Measurements from ENCODE around the gene CBLC. TPM values are rescaled to one million over a fixed set of nuclear protein-coding genes. Genes with fewer than 3 reads are reported as not detected.

Gene CBLC
- total RNA-seq, 1 experiment from 2014 or later = 42.3 TPM

DNA sequence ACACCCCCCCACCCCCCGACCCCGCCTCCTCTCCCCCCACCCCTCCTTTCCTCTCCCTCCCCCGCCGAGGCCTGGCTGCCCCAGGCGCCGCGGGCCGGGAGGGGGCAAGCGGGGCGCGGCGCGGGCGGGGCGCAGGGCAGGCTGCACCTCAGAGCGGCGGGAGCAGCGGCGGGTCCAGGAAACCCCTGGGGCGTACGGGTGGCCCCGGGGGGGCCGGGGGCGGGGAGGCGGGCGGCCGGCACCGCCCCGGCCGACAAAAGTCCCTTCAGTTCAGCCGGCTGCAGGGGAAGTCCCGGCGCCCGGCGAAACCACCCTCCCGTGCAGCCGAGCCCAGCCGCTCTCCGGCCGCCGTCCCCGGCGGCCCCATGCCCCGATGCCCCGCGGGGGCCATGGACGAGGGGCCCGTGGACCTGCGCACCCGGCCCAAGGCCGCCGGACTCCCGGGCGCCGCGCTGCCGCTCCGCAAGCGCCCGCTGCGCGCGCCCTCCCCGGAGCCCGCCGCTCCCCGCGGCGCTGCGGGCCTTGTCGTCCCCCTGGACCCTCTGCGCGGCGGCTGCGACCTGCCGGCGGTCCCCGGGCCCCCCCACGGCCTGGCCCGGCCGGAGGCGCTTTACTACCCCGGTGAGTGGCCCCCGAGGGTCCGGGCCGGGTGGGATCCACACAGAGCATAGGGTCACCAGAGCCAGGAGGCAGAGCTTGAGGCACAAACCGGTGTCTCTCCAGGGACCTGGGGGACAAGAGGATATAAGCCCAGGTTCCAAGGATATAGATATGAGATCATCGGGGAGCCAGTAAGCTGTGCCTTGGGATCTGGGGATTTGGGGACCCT lies 29.1 kb upstream of the CBLC start, which contains the start of gene BCL3:
Gene BCL3 (plus strand): TSS at position 283 of the 829 bp plus-strand sequence. CDS start 83 bp downstream, at position 366.
- Mint-ChIP-seq H3K9me3 (ENCODE audit: unreplicated experiment) (no peaks in the 10 kb centered on the region), H3K4me3 (ENCODE audit: unreplicated experiment) (peak within 1 kb of the TSS; percentile 87), H3K4me1 (ENCODE audit: low read depth, unreplicated experiment) (peaks cover 20% of the 10 kb centered on the region), H3K27me3 (ENCODE audit: insufficient read depth, unreplicated experiment) (no peaks in the 10 kb centered on the region), H3K27ac (ENCODE audit: unreplicated experiment) (peak within 1 kb of the TSS; percentile 63), H3K36me3 (ENCODE audit: insufficient read depth, unreplicated experiment) (peaks cover 28% of the 10 kb centered on the region)
- H3K4me1 ChIP-seq = peaks cover 43% of the 10 kb centered on the region
- ChIA-PET CTCF (interaction anchor here (0.5 to 1.6 kb wide), 4 partner anchors 22 to 61 kb away, joined by 3 to 7 read pairs (median 3); no protein-coding TSS in a partner anchor), POLR2A (interaction anchor here (0.9 kb wide), 1 partner anchor 24 kb away, joined by 4 read pairs; no protein-coding TSS in a partner anchor)
- TF ChIP-seq, protein P1, sequence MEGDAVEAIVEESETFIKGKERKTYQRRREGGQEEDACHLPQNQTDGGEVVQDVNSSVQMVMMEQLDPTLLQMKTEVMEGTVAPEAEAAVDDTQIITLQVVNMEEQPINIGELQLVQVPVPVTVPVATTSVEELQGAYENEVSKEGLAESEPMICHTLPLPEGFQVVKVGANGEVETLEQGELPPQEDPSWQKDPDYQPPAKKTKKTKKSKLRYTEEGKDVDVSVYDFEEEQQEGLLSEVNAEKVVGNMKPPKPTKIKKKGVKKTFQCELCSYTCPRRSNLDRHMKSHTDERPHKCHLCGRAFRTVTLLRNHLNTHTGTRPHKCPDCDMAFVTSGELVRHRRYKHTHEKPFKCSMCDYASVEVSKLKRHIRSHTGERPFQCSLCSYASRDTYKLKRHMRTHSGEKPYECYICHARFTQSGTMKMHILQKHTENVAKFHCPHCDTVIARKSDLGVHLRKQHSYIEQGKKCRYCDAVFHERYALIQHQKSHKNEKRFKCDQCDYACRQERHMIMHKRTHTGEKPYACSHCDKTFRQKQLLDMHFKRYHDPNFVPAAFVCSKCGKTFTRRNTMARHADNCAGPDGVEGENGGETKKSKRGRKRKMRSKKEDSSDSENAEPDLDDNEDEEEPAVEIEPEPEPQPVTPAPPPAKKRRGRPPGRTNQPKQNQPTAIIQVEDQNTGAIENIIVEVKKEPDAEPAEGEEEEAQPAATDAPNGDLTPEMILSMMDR (IDR thresholded peaks at IDR 0.05; ENCODE audit: insufficient read depth in 1 of 2, low read depth in 1 of 2, low read length in 1 of 2, severe bottlenecking in 1 of 2, unreplicated experiment in 1 of 2) = no peak
- no peaks in the 10 kb centered on the region for H3K9me3 ChIP-seq
- no peaks in the 10 kb centered on the region for H3K27me3 ChIP-seq (replicated peaks; ENCODE audit: control insufficient read depth, insufficient read depth, low read length)
- intact Hi-C loops (cut with micrococcal nuclease; ENCODE audit: unreplicated experiment) = no loop called here
- peak within 1 kb of the TSS; percentile 61 for H3K4me3 ChIP-seq (ENCODE audit: low read depth, low read length)
- H3K36me3 ChIP-seq (ENCODE audit: control insufficient read depth, insufficient read depth, low read length) = no peaks in the 10 kb centered on the region; the same call in 1 of the 2 replicates
- peak; percentile 74 to 77 for DNase-seq
- no TSS peak for BruUV-seq (replicated peaks)

DNA sequence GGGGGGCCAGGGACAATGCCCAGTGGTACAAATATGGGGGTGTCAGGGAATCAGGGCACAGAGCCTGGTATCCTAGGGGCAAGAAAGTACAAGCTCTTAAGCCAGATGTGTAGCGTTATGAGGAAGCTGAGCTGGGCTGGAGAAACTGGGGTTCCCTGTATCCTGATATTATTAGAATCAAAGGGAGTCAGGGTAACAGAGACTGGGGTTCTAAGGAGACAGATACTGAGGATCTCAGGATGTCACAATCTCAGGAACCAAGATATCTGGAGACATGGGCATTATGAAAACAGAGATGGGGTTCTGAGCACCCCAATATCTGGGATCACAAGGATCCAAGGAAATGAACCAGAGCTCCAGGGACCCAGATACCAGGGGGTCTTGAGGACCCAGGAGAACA lies 28.4 kb upstream of the CBLC start:
- Mint-ChIP-seq H3K9me3 (ENCODE audit: unreplicated experiment) (no peaks in the 10 kb centered on the region), H3K27me3 (ENCODE audit: insufficient read depth, unreplicated experiment) (no peaks in the 10 kb centered on the region), H3K4me3 (ENCODE audit: unreplicated experiment) (peak overlapping the region; percentile 72), H3K4me1 (ENCODE audit: low read depth, unreplicated experiment) (peaks cover 20% of the 10 kb centered on the region), H3K36me3 (ENCODE audit: insufficient read depth, unreplicated experiment) (peaks cover 28% of the 10 kb centered on the region), H3K27ac (ENCODE audit: unreplicated experiment) (peak overlapping the region; percentile 48)
- TF ChIP-seq, protein P1 (IDR thresholded peaks at IDR 0.05; ENCODE audit: insufficient read depth in 1 of 2, low read depth in 1 of 2, low read length in 1 of 2, severe bottlenecking in 1 of 2, unreplicated experiment in 1 of 2) = no peak
- POLR2A ChIA-PET = interaction anchor here (0.9 kb wide), 1 partner anchor 25 kb away, joined by 4 read pairs; no protein-coding TSS in a partner anchor
- H3K9me3 ChIP-seq = no peaks in the 10 kb centered on the region
- CTCF ChIA-PET = interaction anchor here (0.5 to 1.6 kb wide), 5 partner anchors 19 to 61 kb away, joined by 3 to 7 read pairs (median 3); no protein-coding TSS in a partner anchor
- intact Hi-C loops (cut with micrococcal nuclease; ENCODE audit: unreplicated experiment) = no loop called here
- H3K36me3 ChIP-seq (ENCODE audit: control insufficient read depth, insufficient read depth, low read length) = no peaks in the 10 kb centered on the region; the same call in 1 of the 2 replicates
- H3K4me1 ChIP-seq = peaks cover 42% of the 10 kb centered on the region
- TSS peak; percentile 52 for BruUV-seq (replicated peaks)
- no peak for DNase-seq
- peak overlapping the region; percentile 61 for H3K4me3 ChIP-seq (ENCODE audit: low read depth, low read length)
- no peaks in the 10 kb centered on the region for H3K27me3 ChIP-seq (replicated peaks; ENCODE audit: control insufficient read depth, insufficient read depth, low read length)

DNA sequence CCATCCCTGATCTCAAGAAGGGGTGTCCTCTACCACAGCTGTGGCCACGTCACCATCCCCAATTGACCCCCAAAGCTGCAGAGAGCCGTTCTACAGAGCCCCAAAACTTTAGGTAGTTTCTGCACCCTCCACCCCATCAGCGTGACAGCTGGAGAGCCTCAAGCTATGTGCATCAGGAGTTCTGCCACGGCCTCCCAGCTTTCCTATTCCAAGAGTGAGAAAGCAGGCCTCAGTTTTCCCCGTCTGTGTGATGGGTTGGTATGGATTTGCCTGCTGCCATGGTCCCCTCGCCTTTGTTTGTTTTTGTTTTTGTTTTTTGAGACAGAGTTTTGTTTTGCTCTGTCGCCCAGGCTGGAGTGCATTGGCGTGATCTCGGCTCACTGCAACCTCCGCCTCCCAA lies 27.7 kb upstream of the CBLC start:
- Histone ChIP-seq H3K4me3 (ENCODE audit: low read depth, low read length) (peak overlapping the region; percentile 61; the same call in 1 of the 2 replicates), H3K9me3 (no peaks in the 10 kb centered on the region), H3K27me3 (replicated peaks; ENCODE audit: control insufficient read depth, insufficient read depth, low read length) (no peaks in the 10 kb centered on the region), H3K4me1 (peaks cover 42% of the 10 kb centered on the region), H3K36me3 (ENCODE audit: control insufficient read depth, insufficient read depth, low read length) (peaks cover 1% of the 10 kb centered on the region; the same call in 1 of the 2 replicates)
- H3K9me3 Mint-ChIP-seq (ENCODE audit: unreplicated experiment) = no peaks in the 10 kb centered on the region
- intact Hi-C loops (cut with micrococcal nuclease; ENCODE audit: unreplicated experiment) = no loop called here
- TF ChIP-seq, protein P1 (IDR thresholded peaks at IDR 0.05; ENCODE audit: insufficient read depth in 1 of 2, low read depth in 1 of 2, low read length in 1 of 2, severe bottlenecking in 1 of 2, unreplicated experiment in 1 of 2) = no peak
- CTCF ChIA-PET = interaction anchor here (1.0 to 1.6 kb wide), 2 partner anchors 24 to 26 kb away, joined by 3 to 7 read pairs; no protein-coding TSS in a partner anchor
- H3K27ac Mint-ChIP-seq (ENCODE audit: unreplicated experiment) = peak overlapping the region; percentile 48
- no peak for DNase-seq
- BruUV-seq (replicated peaks) = no TSS peak
- H3K4me1 Mint-ChIP-seq (ENCODE audit: low read depth, unreplicated experiment) = peaks cover 20% of the 10 kb centered on the region
- no peaks in the 10 kb centered on the region for H3K27me3 Mint-ChIP-seq (ENCODE audit: insufficient read depth, unreplicated experiment)
- POLR2A ChIA-PET = no interaction called here
- peaks cover 28% of the 10 kb centered on the region for H3K36me3 Mint-ChIP-seq (ENCODE audit: insufficient read depth, unreplicated experiment)
- peak overlapping the region; percentile 72 for H3K4me3 Mint-ChIP-seq (ENCODE audit: unreplicated experiment)
